GM21528 (cell line): ENCODE data around the gene CTNND1.
"Not testable (repeated sequence)": the region's sequence is repeated elsewhere in the genome, so short reads cannot be mapped to it uniquely, and the experiment has no call there.

ENCODE experiments used
- ATAC-seq: cut with Tn5 transposase; IDR thresholded peaks from one replicate; pipeline ENCODE4 v1.9.1; 2021; ENCODE audit warnings: mild to moderate bottlenecking, moderate library complexity; ENCODE audit not compliant: unreplicated experiment, low FRiP score

The CTNND1 gene

GRCh38 chr11:57838609-57839008 lies 77.0 kb downstream of the CTNND1 start:
- ATAC-seq, result not testable (repeated sequence)

GRCh38 chr11:57842873-57843272 lies 81.3 kb downstream of the CTNND1 start:
- ATAC-seq, result no peak

GRCh38 chr11:57867966-57868365 lies 106.4 kb downstream of the CTNND1 start:
- ATAC-seq, result no peak

- no peak for ATAC-seq
These were observed 106.9 kb downstream of the CTNND1 start for GRCh38 chr11:57868491-57868890.
